SJCRH30 (cell line): ENCODE results near the gene RABEP1. TPM values are rescaled to one million over a fixed set of nuclear protein-coding genes. Genes with fewer than 3 reads are reported as not detected.
"Not testable (repeated sequence)": the region's sequence is repeated elsewhere in the genome, so short reads cannot be mapped to it uniquely, and the experiment has no call there.

Source experiments
- DNase-seq, 2 experiments: peaks; one replicate each; pipeline ENCODE4 v3.0.0-alpha.2; 2015 to 2020
- H3K27ac ChIP-seq: fragments of 250-450 bp; sonication (Bioruptor Pico); 2 replicates; pipeline ENCODE4 v1.5.1; 2020; ENCODE audit warnings: mild to moderate bottlenecking, moderate library complexity
- H3K27me3 ChIP-seq: fragments of 250-450 bp; sonication (Bioruptor Pico); 2 replicates; pipeline ENCODE4 v1.5.1; 2020; ENCODE audit warnings: mild to moderate bottlenecking, moderate library complexity
- H3K36me3 ChIP-seq: fragments of 250-450 bp; sonication (Bioruptor Pico); 2 replicates; pipeline ENCODE4 v1.5.1; 2020; ENCODE audit warnings: mild to moderate bottlenecking, moderate library complexity
- H3K4me1 ChIP-seq: fragments of 250-450 bp; sonication (Bioruptor Pico); 2 replicates; pipeline ENCODE4 v1.5.1; 2020; ENCODE audit warnings: mild to moderate bottlenecking, moderate library complexity
- H3K4me3 ChIP-seq: fragments of 250-450 bp; sonication (Bioruptor Pico); 2 replicates; pipeline ENCODE4 v1.5.1; 2020; ENCODE audit warnings: mild to moderate bottlenecking, moderate library complexity
- H3K9me3 ChIP-seq: fragments of 250-450 bp; sonication (Bioruptor Pico); replicated peaks from 2 replicates; pipeline ENCODE4 v1.5.1; 2020; ENCODE audit warnings: mild to moderate bottlenecking, moderate library complexity
- total RNA-seq: library from RNA; depleted of rRNA; stranded (reverse); fragments of >200 nt; shearing (Covaris generic); gene quantifications from 2 replicates; pipeline ENCODE4 v1.2.3, GENCODE V29; 2014; rRNA removed

The RABEP1 gene
- total RNA-seq = 26.8 and 28.9 TPM in 2 replicates

GRCh38 chr17:5281814-5282641, at the start of gene RABEP1:
Gene RABEP1, plus strand, starts transcription at chr17:5282284. Its CDS starts 203 bp downstream, at chr17:5282487.
- no peaks in the 10 kb centered on the region for H3K36me3 ChIP-seq
- H3K4me1 ChIP-seq = no peaks in the 10 kb centered on the region
- H3K9me3 ChIP-seq = no peaks in the 10 kb centered on the region
- H3K27ac ChIP-seq = peak within 1 kb of the TSS; percentile 59; the same call in 1 of the 2 replicates
- H3K27me3 ChIP-seq = no peaks in the 10 kb centered on the region
- DNase-seq = peak; percentile 89
- peak within 1 kb of the TSS; percentile 99 for H3K4me3 ChIP-seq

- H3K36me3 ChIP-seq, H3K4me1 ChIP-seq, H3K4me3 ChIP-seq, H3K27ac ChIP-seq, H3K27me3 ChIP-seq, DNase-seq, H3K9me3 ChIP-seq: not testable (repeated sequence)
These were observed 48.6 kb upstream of the RABEP1 start for GRCh38 chr17:5233492-5233891.

GRCh38 chr17:5234645-5235576, 47.2 kb upstream of the RABEP1 start, which contains the start of gene SCIMP:
Gene SCIMP, minus strand, starts transcription at chr17:5234860. Its CDS starts 105 bp downstream, at chr17:5234755.
- Histone ChIP-seq H3K27ac (no peak within 1 kb of the TSS), H3K9me3 (no peaks in the 10 kb centered on the region), H3K4me3 (no peak within 1 kb of the TSS), H3K27me3 (no peaks in the 10 kb centered on the region), H3K36me3 (no peaks in the 10 kb centered on the region), H3K4me1 (no peaks in the 10 kb centered on the region)
- no peak for DNase-seq

GRCh38 chr17:5236938-5237540, 45.0 kb upstream of the RABEP1 start:
- no peaks in the 10 kb centered on the region for H3K9me3 ChIP-seq
- no peak for DNase-seq

GRCh38 chr17:5237541-5238016, 44.5 kb upstream of the RABEP1 start:
- DNase-seq = peak; percentile 69 to 83
- Histone ChIP-seq H3K36me3 (no peaks in the 10 kb centered on the region), H3K4me1 (no peaks in the 10 kb centered on the region), H3K9me3 (no peaks in the 10 kb centered on the region), H3K27ac (no peak overlapping the region), H3K4me3 (no peak overlapping the region), H3K27me3 (no peaks in the 10 kb centered on the region)

More at GRCh38 chr17:5236938-5237540, 45.0 kb upstream of the RABEP1 start:
- Histone ChIP-seq H3K36me3 (no peaks in the 10 kb centered on the region), H3K27ac (no peak overlapping the region), H3K27me3 (no peaks in the 10 kb centered on the region), H3K4me1 (no peaks in the 10 kb centered on the region), H3K4me3 (no peak overlapping the region)

GRCh38 chr17:5238333-5238732, 43.8 kb upstream of the RABEP1 start:
- no peaks in the 10 kb centered on the region for H3K4me1 ChIP-seq
- H3K27me3 ChIP-seq = no peaks in the 10 kb centered on the region
- DNase-seq = no peak
- H3K27ac ChIP-seq = no peak overlapping the region
- no peaks in the 10 kb centered on the region for H3K9me3 ChIP-seq
- H3K36me3 ChIP-seq = no peaks in the 10 kb centered on the region
- H3K4me3 ChIP-seq = no peak overlapping the region

GRCh38 chr17:5239769-5240168, 42.3 kb upstream of the RABEP1 start:
- H3K4me1 ChIP-seq, H3K36me3 ChIP-seq, H3K4me3 ChIP-seq, DNase-seq, H3K27ac ChIP-seq, H3K27me3 ChIP-seq, H3K9me3 ChIP-seq: not testable (repeated sequence)

- no peak for DNase-seq
- no peaks in the 10 kb centered on the region for H3K9me3 ChIP-seq
- H3K27me3 ChIP-seq = no peaks in the 10 kb centered on the region
- H3K4me3 ChIP-seq = no peak overlapping the region
- no peaks in the 10 kb centered on the region for H3K4me1 ChIP-seq
- H3K36me3 ChIP-seq = no peaks in the 10 kb centered on the region
- H3K27ac ChIP-seq = no peak overlapping the region
These were observed 40.0 kb upstream of the RABEP1 start for GRCh38 chr17:5241861-5242671.

- Histone ChIP-seq H3K27me3 (no peaks in the 10 kb centered on the region), H3K9me3 (no peaks in the 10 kb centered on the region), H3K4me3 (no peak overlapping the region), H3K4me1 (no peaks in the 10 kb centered on the region), H3K36me3 (no peaks in the 10 kb centered on the region), H3K27ac (no peak overlapping the region)
- no peak for DNase-seq
These were observed 34.5 kb upstream of the RABEP1 start for GRCh38 chr17:5247621-5248020.

- H3K9me3 ChIP-seq = no peaks in the 10 kb centered on the region
- no peak for DNase-seq
- no peak overlapping the region for H3K27ac ChIP-seq
- H3K4me1 ChIP-seq = no peaks in the 10 kb centered on the region
- no peaks in the 10 kb centered on the region for H3K36me3 ChIP-seq
- no peaks in the 10 kb centered on the region for H3K27me3 ChIP-seq
- no peak overlapping the region for H3K4me3 ChIP-seq
These were observed 33.1 kb upstream of the RABEP1 start for GRCh38 chr17:5248821-5249479.

GRCh38 chr17:5249615-5250014, 32.5 kb upstream of the RABEP1 start:
- no peak overlapping the region for H3K27ac ChIP-seq
- no peak overlapping the region for H3K4me3 ChIP-seq
- no peaks in the 10 kb centered on the region for H3K27me3 ChIP-seq
- H3K36me3 ChIP-seq = no peaks in the 10 kb centered on the region
- H3K9me3 ChIP-seq = no peaks in the 10 kb centered on the region
- DNase-seq = peak; percentile 59 to 80
- no peaks in the 10 kb centered on the region for H3K4me1 ChIP-seq

- no peaks in the 10 kb centered on the region for H3K36me3 ChIP-seq
These were observed 27.7 kb upstream of the RABEP1 start for GRCh38 chr17:5254414-5254813.

GRCh38 chr17:5254903-5255521, 27.1 kb upstream of the RABEP1 start:
- Histone ChIP-seq H3K27ac (no peak overlapping the region), H3K4me3 (no peak overlapping the region)

More at GRCh38 chr17:5254414-5254813, 27.7 kb upstream of the RABEP1 start:
- Histone ChIP-seq H3K9me3 (no peaks in the 10 kb centered on the region), H3K27me3 (no peaks in the 10 kb centered on the region), H3K27ac (no peak overlapping the region), H3K4me3 (no peak overlapping the region), H3K4me1 (no peaks in the 10 kb centered on the region)
- DNase-seq = no peak

More at GRCh38 chr17:5254903-5255521, 27.1 kb upstream of the RABEP1 start:
- no peaks in the 10 kb centered on the region for H3K4me1 ChIP-seq
- H3K9me3 ChIP-seq = no peaks in the 10 kb centered on the region
- DNase-seq = no peak
- no peaks in the 10 kb centered on the region for H3K27me3 ChIP-seq
- no peaks in the 10 kb centered on the region for H3K36me3 ChIP-seq
